ENCODE results near the gene TIMM10.

TIMM10 gene

DNA sequence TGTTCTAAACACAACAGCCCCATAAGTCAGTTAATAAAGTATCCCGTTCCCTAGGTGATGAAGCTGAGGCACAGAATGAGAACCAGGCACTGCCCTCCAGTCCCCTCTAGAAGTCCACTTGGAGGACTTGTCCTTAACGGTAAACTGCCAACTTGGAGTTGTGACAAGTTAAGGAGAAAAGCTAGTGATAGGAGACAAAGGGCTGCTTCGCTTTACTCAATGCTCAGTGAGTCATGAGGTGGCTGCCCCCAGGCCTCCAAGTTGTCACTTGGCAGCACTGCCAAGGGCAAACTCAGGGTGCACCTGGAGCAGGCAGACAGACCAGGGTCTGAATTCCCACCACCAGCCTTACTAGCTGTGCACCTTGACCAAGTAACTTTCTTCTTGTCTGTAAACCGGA, 28.6 kb downstream of the TIMM10 start:
- TF ChIP-seq CTCF (IDR thresholded peaks at IDR 0.05; ENCODE audit: low read depth, low read length): no peak
- no peak for DNase-seq (ENCODE audit: low read depth, low spot score)
- no peak overlapping the region for H3K4me3 ChIP-seq (ENCODE audit: low read depth, low read length)
- in situ Hi-C loops (cut with HindIII; ENCODE audit: low sequenced_read_pairs): no loop called here

GRCh38 chr11:57500926-57501325, 29.6 kb downstream of the TIMM10 start:
- no peak for DNase-seq (ENCODE audit: low read depth, low spot score)
- no peak for TF ChIP-seq CTCF (IDR thresholded peaks at IDR 0.05; ENCODE audit: low read depth, low read length)
- in situ Hi-C loops (cut with HindIII; ENCODE audit: low sequenced_read_pairs): no loop called here
- H3K4me3 ChIP-seq (ENCODE audit: low read depth, low read length): no peak overlapping the region

GRCh38 chr11:57500515-57500914, 30.0 kb downstream of the TIMM10 start:
- TF ChIP-seq CTCF (IDR thresholded peaks at IDR 0.05; ENCODE audit: low read depth, low read length): no peak
- in situ Hi-C loops (cut with HindIII; ENCODE audit: low sequenced_read_pairs): no loop called here
- no peak overlapping the region for H3K4me3 ChIP-seq (ENCODE audit: low read depth, low read length)
- DNase-seq (ENCODE audit: low read depth, low spot score): no peak

GRCh38 chr11:57499983-57500461, 30.5 kb downstream of the TIMM10 start:
- no peak for DNase-seq (ENCODE audit: low read depth, low spot score)
- in situ Hi-C loops (cut with HindIII; ENCODE audit: low sequenced_read_pairs): no loop called here
- TF ChIP-seq CTCF (IDR thresholded peaks at IDR 0.05; ENCODE audit: low read depth, low read length): no peak
- H3K4me3 ChIP-seq (ENCODE audit: low read depth, low read length): peak overlapping the region; percentile 27

- no peak for TF ChIP-seq CTCF (IDR thresholded peaks at IDR 0.05; ENCODE audit: low read depth, low read length)
Observed at GRCh38 chr11:57499413-57499982, 31.1 kb downstream of the TIMM10 start.

DNA sequence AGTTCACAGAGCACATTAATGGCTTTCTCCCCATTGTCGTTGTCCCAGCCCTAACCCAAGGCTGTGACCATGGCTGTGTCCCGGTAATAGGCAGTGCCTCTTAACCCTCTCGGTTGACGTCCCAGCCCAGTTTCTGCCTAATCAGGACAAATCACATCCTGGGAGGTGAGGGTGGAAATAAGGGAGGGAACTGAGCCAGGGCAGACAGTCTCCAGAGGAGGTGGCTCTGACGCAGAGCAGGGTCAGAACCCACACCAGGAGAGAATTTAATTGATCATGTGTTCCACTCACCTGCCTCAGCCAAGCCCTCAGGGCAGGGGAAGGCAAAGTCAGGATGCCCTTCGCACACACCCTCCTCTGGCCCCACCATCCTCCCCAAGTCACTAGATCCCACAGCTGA, 32.0 kb downstream of the TIMM10 start:
- DNase-seq (ENCODE audit: low read depth, low spot score): no peak
- no peak for TF ChIP-seq CTCF (IDR thresholded peaks at IDR 0.05; ENCODE audit: low read depth, low read length)
- in situ Hi-C loops (cut with HindIII; ENCODE audit: low sequenced_read_pairs): no loop called here
- no peak overlapping the region for H3K4me3 ChIP-seq (ENCODE audit: low read depth, low read length)

More at GRCh38 chr11:57499413-57499982, 31.1 kb downstream of the TIMM10 start:
- peak; percentile 93 for DNase-seq (ENCODE audit: low read depth, low spot score)
- in situ Hi-C loops (cut with HindIII; ENCODE audit: low sequenced_read_pairs): no loop called here
- H3K4me3 ChIP-seq (ENCODE audit: low read depth, low read length): peak overlapping the region; percentile 27

Data from astrocyte of the spinal cord (primary cell).